Hematopoietic multipotent progenitor cell (in vitro differentiated cells): ENCODE measurements around the gene RAPSN. TPM values are rescaled to one million over a fixed set of nuclear protein-coding genes. Genes with fewer than 3 reads are reported as not detected.

ENCODE experiments used
- DNase-seq, 3 donors: peaks; one replicate each; pipeline ENCODE4 v3.0.0-alpha.2; 2011 to 2015; ENCODE audit warnings: low read depth in 2 of 3, low spot score in 2 of 3
- total RNA-seq: library from RNA; depleted of rRNA; stranded (reverse); fragments of >200 nt; gene quantifications from one replicate; pipeline ENCODE4 v1.2.3, GENCODE V29; 2012

Gene RAPSN
- 0.54 TPM for total RNA-seq

GRCh38 chr11:47448566-47449427 lies at the start of gene RAPSN:
RAPSN (minus strand) TSS chr11:47449136; CDS start chr11:47448964, 172 bp downstream.
- DNase-seq, result no peak

- DNase-seq, result no peak
These were observed 49.2 kb upstream of the RAPSN start for GRCh38 chr11:47498149-47498548.

GRCh38 chr11:47496808-47497207 lies 47.9 kb upstream of the RAPSN start:
- no peak for DNase-seq

GRCh38 chr11:47495856-47496217 lies 46.9 kb upstream of the RAPSN start:
- DNase-seq, result no peak

GRCh38 chr11:47495011-47495855 lies 46.3 kb upstream of the RAPSN start:
- DNase-seq, result no peak

GRCh38 chr11:47489395-47489755 lies 40.4 kb upstream of the RAPSN start:
- DNase-seq, result no peak

- DNase-seq, result no peak
These were observed 39.9 kb upstream of the RAPSN start for GRCh38 chr11:47488674-47489394.

GRCh38 chr11:47488111-47488510 lies 39.2 kb upstream of the RAPSN start:
- DNase-seq, result no peak

GRCh38 chr11:47487421-47487820 lies 38.5 kb upstream of the RAPSN start:
- no peak for DNase-seq

- DNase-seq, result no peak
These were observed 36.2 kb upstream of the RAPSN start for GRCh38 chr11:47485107-47485506.

GRCh38 chr11:47483457-47483856 lies 34.5 kb upstream of the RAPSN start:
- no peak for DNase-seq

- peak in 2 of 3 donors; percentile 22 to 26 for DNase-seq
These were observed 31.8 kb upstream of the RAPSN start for GRCh38 chr11:47480762-47481161.

GRCh38 chr11:47478651-47479329 lies 29.9 kb upstream of the RAPSN start:
- no peak for DNase-seq

- no peak for DNase-seq
These were observed 28.8 kb upstream of the RAPSN start for GRCh38 chr11:47477753-47478152.

GRCh38 chr11:47477323-47477722 lies 28.4 kb upstream of the RAPSN start:
- DNase-seq, result no peak

- no peak for DNase-seq
These were observed 21.7 kb upstream of the RAPSN start for GRCh38 chr11:47470671-47471070.

- no peak for DNase-seq
These were observed 20.6 kb upstream of the RAPSN start for GRCh38 chr11:47469361-47470179.

GRCh38 chr11:47468598-47469214 lies 19.8 kb upstream of the RAPSN start:
- DNase-seq, result no peak

- no peak for DNase-seq
These were observed 18.4 kb upstream of the RAPSN start for GRCh38 chr11:47467357-47467756.
